OCI-LY7 (cell line): Measurements from ENCODE around the gene TTC28. TPM values are rescaled to one million over a fixed set of nuclear protein-coding genes. Genes with fewer than 3 reads are reported as not detected.

Experiments used
- BruUV-seq: library from RNA; stranded (reverse); fragments of 400-500 nt; replicated peaks from 2 replicates; lab custom pipeline; 2021; lab: Mats Ljungman, UMichigan
- CTCF ChIA-PET: fragments of 300-600 bp; sonication (Branson Sonifier 250); formaldehyde crosslinking; loops from one replicate; lab custom pipeline; 2022; ENCODE audit warnings: antibody characterized with exemption; ENCODE audit not compliant: unreplicated experiment; lab: Charles Lee
- POLR2A ChIA-PET: fragments of 300-600 bp; sonication (Branson Sonifier 250); formaldehyde crosslinking; loops from one replicate; lab custom pipeline; 2022; ENCODE audit warnings: antibody characterized with exemption; lab: Charles Lee
- DNase-seq: peaks from one replicate; pipeline ENCODE4 v3.0.0-alpha.2; 2015; ENCODE audit warnings: low spot score
- H2AFZ ChIP-seq: fragments of 200-600 bp; sonication (generic), shearing (Covaris generic); 2 replicates; pipeline ENCODE4 v1.6.1; 2014; ENCODE audit warnings: mild to moderate bottlenecking, antibody characterized with exemption, low read length, moderate library complexity
- H3K27ac ChIP-seq: fragments of 200-600 bp; sonication (generic); 2 replicates; pipeline ENCODE4 v1.5.1; 2014; ENCODE audit warnings: mixed run types, low read depth, mild to moderate bottlenecking, moderate library complexity, low read length, inconsistent platforms; ENCODE audit not compliant: poor library complexity, severe bottlenecking
- H3K36me3 ChIP-seq: fragments of 200-600 bp; sonication (generic); 2 replicates; pipeline ENCODE4 v1.6.1; 2014; ENCODE audit warnings: mild to moderate bottlenecking, antibody characterized with exemption, low read length, moderate library complexity, mixed read lengths; ENCODE audit not compliant: insufficient read depth
- H3K4me1 ChIP-seq: fragments of 200-600 bp; sonication (generic); 2 replicates; pipeline ENCODE4 v1.5.1; 2014; ENCODE audit warnings: mild to moderate bottlenecking, low read length; ENCODE audit not compliant: insufficient read depth, poor library complexity, severe bottlenecking
- H3K4me2 ChIP-seq: fragments of 200-600 bp; sonication (generic); 2 replicates; pipeline ENCODE4 v1.6.1; 2014; ENCODE audit warnings: mild to moderate bottlenecking, low read length
- H3K4me3 ChIP-seq: fragments of 200-600 bp; sonication (generic); 2 replicates; pipeline ENCODE4 v1.5.1; 2014; ENCODE audit warnings: mild to moderate bottlenecking, low read depth, low read length; ENCODE audit not compliant: poor library complexity, severe bottlenecking
- H3K79me2 ChIP-seq: fragments of 200-600 bp; sonication (generic); 2 replicates; pipeline ENCODE4 v1.6.1; 2016; ENCODE audit warnings: low read depth, mild to moderate bottlenecking, low read length, moderate library complexity, mixed read lengths; ENCODE audit not compliant: insufficient read depth
- H3K9me2 ChIP-seq: fragments of 200-600 bp; sonication (generic); 2 replicates; pipeline ENCODE4 v1.6.1; 2016; ENCODE audit warnings: mild to moderate bottlenecking, low read length, mixed read lengths; ENCODE audit not compliant: insufficient read depth
- H3K9me3 ChIP-seq: fragments of 200-600 bp; sonication (generic); 2 replicates; pipeline ENCODE4 v1.6.1; 2014; ENCODE audit warnings: mild to moderate bottlenecking, mixed run types, low read length, mixed read lengths
- H4K20me1 ChIP-seq: fragments of 200-600 bp; sonication (generic); 2 replicates; pipeline ENCODE4 v1.6.1; 2014; ENCODE audit warnings: mild to moderate bottlenecking, antibody characterized with exemption, low read length, moderate library complexity, mixed read lengths; ENCODE audit not compliant: insufficient read depth
- CTCF ChIP-seq: fragments of 200-600 bp; sonication (generic); conservative IDR thresholded peaks from 2 replicates; pipeline ENCODE4 v1.5.1; 2014; ENCODE audit warnings: mild to moderate bottlenecking, antibody characterized with exemption, low read length, moderate library complexity, mixed read lengths
- EZH2phosphoT487 ChIP-seq: fragments of 200-600 bp; sonication (generic); IDR thresholded peaks from 2 replicates; pipeline ENCODE4 v1.6.1; 2018; ENCODE audit warnings: low read depth, borderline replicate concordance, mild to moderate bottlenecking, mixed run types, antibody characterized with exemption, low read length, moderate library complexity, mixed read lengths
- intact Hi-C: fragments of 100-400 bp; cut with micrococcal nuclease; formaldehyde crosslinking; loops from one replicate; pipeline ENCODE4 v1.10.0; 2022; ENCODE audit not compliant: unreplicated experiment
- total RNA-seq, 2 experiments: library from RNA; depleted of rRNA in 1 of 2; stranded (reverse); fragments of >200 nt in 1 of 2; shearing (Covaris generic) in 1 of 2; gene quantifications; 2 replicates each; pipeline ENCODE4 v1.2.3, GENCODE V29; 2014 to 2022

The TTC28 gene
- total RNA-seq, 2 experiments from 2014 or later: under 0.01 to 0.55 TPM

- no peak overlapping the region for H3K4me2 ChIP-seq
- ChIA-PET CTCF (no interaction called here), POLR2A (no interaction called here)
- no peaks in the 10 kb centered on the region for H3K79me2 ChIP-seq
- H2AFZ ChIP-seq: no peak overlapping the region
- BruUV-seq: no TSS peak
- no peak for TF ChIP-seq EZH2phosphoT487
- no peak for TF ChIP-seq CTCF
- no peak overlapping the region for H3K4me3 ChIP-seq
- no peaks in the 10 kb centered on the region for H3K9me3 ChIP-seq
- intact Hi-C loops: no loop called here
- peaks cover 78% of the 10 kb centered on the region for H3K36me3 ChIP-seq
- DNase-seq: no peak
- no peaks in the 10 kb centered on the region for H4K20me1 ChIP-seq
- H3K4me1 ChIP-seq: no peaks in the 10 kb centered on the region
- no peaks in the 10 kb centered on the region for H3K9me2 ChIP-seq
- H3K27ac ChIP-seq: no peak overlapping the region
Observed at GRCh38 chr22:28718044-28718443, 38.4 kb upstream of the TTC28 start.

- H3K4me1 ChIP-seq: no peaks in the 10 kb centered on the region
- H2AFZ ChIP-seq: no peak overlapping the region
- no peak overlapping the region for H3K4me3 ChIP-seq
- BruUV-seq: no TSS peak
- H3K79me2 ChIP-seq: no peaks in the 10 kb centered on the region
- intact Hi-C loops: no loop called here
- no peaks in the 10 kb centered on the region for H3K9me3 ChIP-seq
- H3K27ac ChIP-seq: no peak overlapping the region
- peaks cover 79% of the 10 kb centered on the region for H3K36me3 ChIP-seq
- ChIA-PET POLR2A (no interaction called here), CTCF (no interaction called here)
- H3K9me2 ChIP-seq: no peaks in the 10 kb centered on the region
- no peaks in the 10 kb centered on the region for H4K20me1 ChIP-seq
- no peak overlapping the region for H3K4me2 ChIP-seq
- no peak for TF ChIP-seq CTCF
- TF ChIP-seq EZH2phosphoT487: no peak
- DNase-seq: no peak
Observed at GRCh38 chr22:28716686-28717085, 37.0 kb upstream of the TTC28 start.

GRCh38 chr22:28715611-28716010 lies 36.0 kb upstream of the TTC28 start:
- Histone ChIP-seq H3K79me2 (no peaks in the 10 kb centered on the region), H2AFZ (no peak overlapping the region), H3K9me2 (no peaks in the 10 kb centered on the region), H3K4me3 (no peak overlapping the region), H3K27ac (no peak overlapping the region), H3K4me1 (no peaks in the 10 kb centered on the region), H3K9me3 (no peaks in the 10 kb centered on the region), H4K20me1 (no peaks in the 10 kb centered on the region), H3K36me3 (peaks cover 79% of the 10 kb centered on the region), H3K4me2 (no peak overlapping the region)
- no TSS peak for BruUV-seq
- POLR2A ChIA-PET: interaction anchor here (0.7 kb wide), 1 partner anchor 73 kb away, joined by 5 read pairs; no protein-coding TSS in a partner anchor
- intact Hi-C loops: no loop called here
- no peak for DNase-seq
- no peak for TF ChIP-seq EZH2phosphoT487
- no peak for TF ChIP-seq CTCF
- CTCF ChIA-PET: no interaction called here
